Calu3 (cell line): Measurements from ENCODE around the gene SPATS2L. TPM values are rescaled to one million over a fixed set of nuclear protein-coding genes. Genes with fewer than 3 reads are reported as not detected.

Source experiments
- BruUV-seq: library from RNA; stranded (reverse); fragments of 400-500 nt; replicated peaks from 2 replicates; lab custom pipeline; 2021; lab: Mats Ljungman, UMichigan
- CTCF ChIA-PET: fragments of 300-600 bp; sonication (Branson Sonifier 250); formaldehyde crosslinking; loops from one replicate; lab custom pipeline; 2022; ENCODE audit warnings: antibody characterized with exemption; lab: Charles Lee
- DNase-seq: peaks from one replicate; pipeline ENCODE4 v3.0.0; 2022
- H3K27ac Mint-ChIP-seq: one replicate; pipeline ENCODE4 v1.8.0; 2022; ENCODE audit warnings: mixed read lengths; ENCODE audit not compliant: unreplicated experiment
- H3K27me3 Mint-ChIP-seq: one replicate; pipeline ENCODE4 v1.8.0; 2022; ENCODE audit warnings: mixed read lengths; ENCODE audit not compliant: unreplicated experiment
- H3K36me3 Mint-ChIP-seq: one replicate; pipeline ENCODE4 v1.8.0; 2022; ENCODE audit warnings: mild to moderate bottlenecking, moderate library complexity, mixed read lengths; ENCODE audit not compliant: insufficient read depth, unreplicated experiment
- H3K4me1 Mint-ChIP-seq: one replicate; pipeline ENCODE4 v1.8.0; 2022; ENCODE audit warnings: mild to moderate bottlenecking, low read depth, mixed read lengths; ENCODE audit not compliant: unreplicated experiment
- H3K4me3 Mint-ChIP-seq: one replicate; pipeline ENCODE4 v1.8.0; 2022; ENCODE audit warnings: mild to moderate bottlenecking, low read depth, moderate library complexity, mixed read lengths; ENCODE audit not compliant: unreplicated experiment
- H3K9me3 Mint-ChIP-seq: one replicate; pipeline ENCODE4 v1.8.0; 2022; ENCODE audit warnings: low read depth, mixed read lengths; ENCODE audit not compliant: unreplicated experiment
- CTCF ChIP-seq: fragments of 200-600 bp; IDR thresholded peaks from one replicate; pipeline ENCODE4 v1.8.0; 2022; ENCODE audit warnings: antibody characterized with exemption; ENCODE audit not compliant: unreplicated experiment
- intact Hi-C: fragments of 100-400 bp; cut with micrococcal nuclease; formaldehyde crosslinking; loops from one replicate; pipeline ENCODE4 v1.10.0; 2022; ENCODE audit not compliant: unreplicated experiment
- total RNA-seq: library from RNA; stranded (reverse); gene quantifications from 2 replicates; pipeline ENCODE4 v1.2.3, GENCODE V29; 2022

Gene SPATS2L
- total RNA-seq, 1 experiment from 2014 or later = 378 TPM

GRCh38 chr2:200507179-200507578 is 200.7 kb downstream of the SPATS2L start:
- no TSS peak for BruUV-seq
- CTCF ChIA-PET = no interaction called here
- no peak for TF ChIP-seq CTCF
- DNase-seq = no peak
- H3K27me3 Mint-ChIP-seq = no peaks in the 10 kb centered on the region
- H3K27ac Mint-ChIP-seq = no peak overlapping the region
- peaks cover 2% of the 10 kb centered on the region for H3K9me3 Mint-ChIP-seq
- peaks cover 8% of the 10 kb centered on the region for H3K36me3 Mint-ChIP-seq
- peaks cover 10% of the 10 kb centered on the region for H3K4me1 Mint-ChIP-seq
- intact Hi-C loops = no loop called here
- H3K4me3 Mint-ChIP-seq = no peak overlapping the region

GRCh38 chr2:200509235-200509611 is 202.7 kb downstream of the SPATS2L start:
- DNase-seq = peak; percentile 5
- Mint-ChIP-seq H3K9me3 (no peaks in the 10 kb centered on the region), H3K27ac (peak overlapping the region; percentile 60), H3K4me1 (peaks cover 10% of the 10 kb centered on the region), H3K36me3 (peaks cover 8% of the 10 kb centered on the region), H3K4me3 (peak overlapping the region; percentile 83), H3K27me3 (no peaks in the 10 kb centered on the region)
- BruUV-seq = no TSS peak
- CTCF ChIA-PET = interaction anchor here (0.9 to 1.0 kb wide), 2 partner anchors 14 to 194 kb away, joined by 3 read pairs; no protein-coding TSS in a partner anchor
- no peak for TF ChIP-seq CTCF
- intact Hi-C loops = loop anchor here (2.0 kb wide), 1 partner anchor 530 kb away; no protein-coding TSS in a partner anchor

GRCh38 chr2:200509612-200510433 is 203.3 kb downstream of the SPATS2L start, which contains the start of gene KCTD18:
Gene KCTD18 (minus strand): TSS chr2:200510068. CDS start chr2:200507016, 3,052 bp downstream.
- Mint-ChIP-seq H3K4me3 (peak within 1 kb of the TSS; percentile 83), H3K27me3 (no peaks in the 10 kb centered on the region), H3K36me3 (peaks cover 8% of the 10 kb centered on the region), H3K4me1 (peaks cover 10% of the 10 kb centered on the region), H3K9me3 (no peaks in the 10 kb centered on the region), H3K27ac (peak within 1 kb of the TSS; percentile 60)
- TF ChIP-seq CTCF = peak; percentile 69
- CTCF ChIA-PET = interaction anchor here (0.5 to 1.0 kb wide), 5 partner anchors 13 to 958 kb away, joined by 3 to 4 read pairs (median 3); no protein-coding TSS in a partner anchor
- peak; percentile 94 for DNase-seq
- no TSS peak for BruUV-seq
- intact Hi-C loops = loop anchor here (2.0 kb wide), 1 partner anchor 531 kb away; no protein-coding TSS in a partner anchor

- intact Hi-C loops = no loop called here
- H3K36me3 Mint-ChIP-seq = no peaks in the 10 kb centered on the region
- no peak overlapping the region for H3K4me3 Mint-ChIP-seq
- H3K4me1 Mint-ChIP-seq = no peaks in the 10 kb centered on the region
- H3K27ac Mint-ChIP-seq = no peak overlapping the region
- TF ChIP-seq CTCF = no peak
- H3K27me3 Mint-ChIP-seq = no peaks in the 10 kb centered on the region
- DNase-seq = no peak
- CTCF ChIA-PET = no interaction called here
- BruUV-seq = no TSS peak
- no peaks in the 10 kb centered on the region for H3K9me3 Mint-ChIP-seq
These were observed 208.7 kb downstream of the SPATS2L start for GRCh38 chr2:200515155-200515554.
